ENCODE measurements around the gene CEP131. TPM values are rescaled to one million over a fixed set of nuclear protein-coding genes. Genes with fewer than 3 reads are reported as not detected.

The CEP131 gene
- total RNA-seq, 6 experiments from 2014 or later = 1.5 to 4.3 (median 2.1) TPM

DNA sequence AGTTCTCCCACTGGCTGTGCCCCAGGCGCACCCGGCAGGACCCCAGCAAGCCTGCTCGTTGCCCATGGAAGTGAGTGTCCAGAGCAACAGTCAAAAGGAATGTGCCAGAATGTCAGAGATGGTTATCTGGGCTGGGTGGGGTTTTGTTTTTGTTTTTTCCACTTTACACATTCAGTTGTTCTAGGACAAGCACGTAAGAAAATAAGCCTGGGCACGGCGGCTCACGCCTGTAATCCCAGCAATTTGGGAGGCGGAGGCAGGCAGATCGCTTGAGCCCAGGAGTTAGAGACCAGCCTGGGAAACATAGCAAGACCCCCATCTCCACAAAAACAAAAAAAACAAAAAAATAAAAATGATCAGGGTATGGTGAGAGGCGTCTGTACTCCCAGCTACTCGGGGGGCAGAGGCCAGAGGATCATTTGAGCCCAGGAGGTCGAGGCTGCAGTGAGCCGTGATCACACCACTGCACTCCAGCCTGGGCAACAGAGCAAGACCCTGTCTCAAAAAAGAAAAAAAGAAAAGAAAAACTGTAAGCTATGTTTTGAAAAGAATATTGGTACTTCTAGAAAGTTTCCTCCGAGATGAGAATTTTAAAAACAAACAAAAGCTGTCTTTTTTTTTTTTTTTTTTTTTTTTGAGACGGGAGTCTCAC lies 24.7 kb upstream of the CEP131 start:
- DNase-seq (peak in 1 of 3 donors; percentile 31), ATAC-seq (no peak)
- WGBS (ENCODE audit: insufficient coverage, low coverage, low lambda C conversion rate, missing lambda C conversion rate) = 88% methylated on average over 13 of the region's 15 CpGs
- no peak for TF ChIP-seq CTCF (IDR thresholded peaks at IDR 0.05)
- TF ChIP-seq POLR2A (IDR thresholded peaks at IDR 0.05) = no peak
- H3K27me3 ChIP-seq = no peaks in the 10 kb centered on the region
- H3K27ac ChIP-seq = no peak overlapping the region
- H3K9me3 ChIP-seq = no peaks in the 10 kb centered on the region
- H3K4me1 ChIP-seq = peaks cover 0 to 22% (median 1%) of the 10 kb centered on the region in 4 donors
- H3K36me3 ChIP-seq = peaks cover 1 to 29% (median 5%) of the 10 kb centered on the region in 4 donors
- H3K4me3 ChIP-seq = no peak overlapping the region
- intact Hi-C loops (cut with DNase I) = loop anchor here in 1 of 2 donors (10.0 kb wide), 1 partner anchor 223 kb away; no protein-coding TSS in a partner anchor

DNA sequence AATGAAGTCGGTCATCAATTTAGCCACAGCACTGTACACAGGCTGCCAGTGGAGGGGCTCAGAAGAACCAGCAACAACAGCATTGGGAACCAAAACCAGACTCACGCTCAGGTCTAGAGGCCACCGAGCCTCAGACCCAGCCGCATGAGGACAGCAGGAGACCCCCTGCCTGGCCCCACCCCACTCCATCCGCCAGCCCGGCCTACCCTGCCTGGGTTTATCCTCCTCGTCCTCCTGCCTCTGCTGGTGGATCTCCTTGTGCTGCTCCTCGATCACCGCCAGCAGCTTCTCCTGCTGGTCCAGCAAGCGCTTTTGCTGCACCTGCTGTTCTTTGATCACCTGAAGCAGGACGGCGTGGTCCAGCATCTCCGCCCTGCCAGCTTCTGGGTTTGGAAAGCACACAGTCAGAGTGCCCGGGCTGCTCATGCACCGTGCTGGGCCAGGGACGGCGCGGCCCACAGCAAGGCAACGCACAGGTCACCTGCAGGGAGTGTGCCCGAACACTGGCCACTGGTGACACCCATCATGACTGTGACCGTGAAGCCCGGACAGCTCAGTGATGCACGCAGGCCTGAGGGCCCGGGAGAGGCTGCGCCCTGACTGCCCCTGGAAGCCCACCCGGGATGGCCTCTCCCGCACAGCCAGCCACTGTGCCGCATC lies 24.0 kb upstream of the CEP131 start:
- H3K27me3 ChIP-seq = no peaks in the 10 kb centered on the region
- H3K36me3 ChIP-seq = peaks cover 1 to 24% (median 3%) of the 10 kb centered on the region in 4 donors
- peaks cover 0 to 22% (median 1%) of the 10 kb centered on the region in 4 donors for H3K4me1 ChIP-seq
- no peak overlapping the region for H3K27ac ChIP-seq
- no peaks in the 10 kb centered on the region for H3K9me3 ChIP-seq
- TF ChIP-seq POLR2A (IDR thresholded peaks at IDR 0.05) (no peak), CTCF (IDR thresholded peaks at IDR 0.05) (no peak)
- intact Hi-C loops (cut with DNase I) = loop anchor here in 1 of 2 donors (10.0 kb wide), 1 partner anchor 222 kb away; no protein-coding TSS in a partner anchor
- H3K4me3 ChIP-seq = no peak overlapping the region
- ATAC-seq (peak in 1 of 4 donors; percentile 3), DNase-seq (peak in 2 of 3 donors; percentile 19 to 56)
- 98% methylated on average over 10 of the region's 28 CpGs for WGBS (ENCODE audit: insufficient coverage, low coverage, low lambda C conversion rate, missing lambda C conversion rate)

- WGBS (ENCODE audit: insufficient coverage, low coverage, low lambda C conversion rate, missing lambda C conversion rate) = no CpG with 5 or more reads among the region's 10 CpGs
- TF ChIP-seq POLR2A (IDR thresholded peaks at IDR 0.05) = no peak
- TF ChIP-seq CTCF (IDR thresholded peaks at IDR 0.05) = no peak
- Histone ChIP-seq H3K27ac (no peak overlapping the region), H3K4me3 (no peak overlapping the region), H3K9me3 (no peaks in the 10 kb centered on the region), H3K36me3 (peaks cover 0 to 19% (median 2%) of the 10 kb centered on the region in 4 donors), H3K4me1 (peaks cover 0 to 22% (median 1%) of the 10 kb centered on the region in 4 donors), H3K27me3 (no peaks in the 10 kb centered on the region)
- intact Hi-C loops (cut with DNase I) = loop anchor here in 1 of 2 donors (10.0 kb wide), 1 partner anchor 222 kb away; no protein-coding TSS in a partner anchor
- ATAC-seq (no peak), DNase-seq (peak in 1 of 3 donors; percentile 22)
These were observed 23.5 kb upstream of the CEP131 start for GRCh38 chr17:81246343-81246670.

DNA sequence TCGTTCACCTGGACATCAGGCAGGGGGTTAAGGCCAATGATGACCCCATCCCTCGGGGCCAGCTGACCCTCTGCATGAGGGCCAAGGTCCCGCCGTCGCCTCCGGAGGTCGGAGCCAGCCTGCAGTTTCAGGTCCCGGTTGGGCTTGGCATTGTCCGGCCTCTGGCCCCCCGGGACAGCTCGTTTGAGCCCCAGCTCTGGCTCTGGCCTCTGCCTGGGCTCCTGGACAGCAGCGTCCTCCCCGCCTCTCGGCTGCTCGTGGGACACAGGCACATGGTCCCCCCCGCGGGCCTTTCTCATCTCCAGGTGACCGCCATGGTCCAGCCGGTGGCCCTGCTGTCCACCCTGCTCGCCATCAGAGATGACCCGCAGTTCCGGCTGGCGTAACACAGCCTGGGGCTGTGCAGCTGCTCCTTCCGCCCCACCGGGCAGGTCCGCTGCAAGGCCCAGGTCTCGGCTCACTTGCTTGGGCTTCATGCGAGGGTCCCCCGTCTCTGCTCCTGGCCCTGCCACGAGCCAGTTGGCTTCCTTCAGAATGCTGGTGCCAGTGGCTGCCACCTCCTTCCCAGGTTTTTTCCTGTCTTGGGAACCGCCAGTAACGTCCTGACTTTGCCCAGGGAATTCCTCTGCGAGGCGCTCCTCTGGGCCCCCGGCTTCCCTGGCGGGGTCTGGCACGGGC lies 23.0 kb upstream of the CEP131 start:
- DNase-seq (peak in 2 of 3 donors; percentile 37 to 64), ATAC-seq (peak in 3 of 4 donors; percentile 1 to 57 (median 29))
- Histone ChIP-seq H3K4me1 (peaks cover 0 to 22% (median 1%) of the 10 kb centered on the region in 4 donors), H3K36me3 (peaks cover 0 to 14% (median 0%) of the 10 kb centered on the region in 4 donors), H3K9me3 (no peaks in the 10 kb centered on the region), H3K27ac (peak overlapping the region in 1 of 3 donors; percentile 66), H3K4me3 (no peak overlapping the region), H3K27me3 (no peaks in the 10 kb centered on the region)
- TF ChIP-seq POLR2A (IDR thresholded peaks at IDR 0.05) (no peak), CTCF (IDR thresholded peaks at IDR 0.05) (no peak)
- WGBS (ENCODE audit: insufficient coverage, low coverage, low lambda C conversion rate, missing lambda C conversion rate) = 93% methylated on average over 3 of the region's 37 CpGs
- intact Hi-C loops (cut with DNase I) = loop anchor here in 1 of 2 donors (10.0 kb wide), 1 partner anchor 221 kb away; no protein-coding TSS in a partner anchor
